HepG2 (cell line): ENCODE measurements around the gene GCNT4.

ENCODE experiments used
- AGO1 ChIP-seq: fragments of 200-400 bp; formaldehyde crosslinking; IDR thresholded peaks from 2 replicates; pipeline ENCODE4 v1.6.1; 2017; ENCODE audit warnings: mild to moderate bottlenecking, low read depth, low read length, moderate library complexity; ENCODE audit not compliant: poor library complexity, severe bottlenecking
- ARNT ChIP-seq: fragments of 450-650 bp; IDR thresholded peaks from 2 replicates; pipeline ENCODE4 v1.6.1; 2017
- ATF6 ChIP-seq: sonication (generic); formaldehyde crosslinking; conservative IDR thresholded peaks from 2 replicates; pipeline ENCODE4 v1.4.0; 2020; ENCODE audit warnings: missing genetic modification reagents
- BRCA1 ChIP-seq: sonication (generic); formaldehyde crosslinking; IDR thresholded peaks from 2 replicates; pipeline ENCODE4 v1.4.0; 2020; ENCODE audit warnings: missing genetic modification reagents
- CEBPB ChIP-seq: IDR thresholded peaks from 2 replicates; pipeline ENCODE4 v1.6.1; 2011; ENCODE audit warnings: low read depth, low read length, improper control_type of control experiment, borderline replicate concordance
- CTCF ChIP-seq: sonication (generic); formaldehyde crosslinking; IDR thresholded peaks from 2 replicates; pipeline ENCODE4 v1.5.0; 2020; ENCODE audit warnings: mild to moderate bottlenecking, missing genetic modification reagents, moderate library complexity
- ELF4 ChIP-seq: sonication (generic); formaldehyde crosslinking; IDR thresholded peaks from 2 replicates; pipeline ENCODE4 v1.5.0; 2020; ENCODE audit warnings: missing genetic modification reagents, mild to moderate bottlenecking, moderate library complexity, borderline replicate concordance
- GTF3A ChIP-seq: sonication (generic); formaldehyde crosslinking; conservative IDR thresholded peaks from 2 replicates; pipeline ENCODE4 v1.4.0; 2020; ENCODE audit warnings: mild to moderate bottlenecking, missing genetic modification reagents
- RNF219 ChIP-seq: sonication (generic); formaldehyde crosslinking; IDR thresholded peaks from 2 replicates; pipeline ENCODE4 v1.5.0; 2020; ENCODE audit warnings: mild to moderate bottlenecking, missing genetic modification reagents
- ZBTB7A ChIP-seq: sonication (generic); formaldehyde crosslinking; IDR thresholded peaks from 2 replicates; pipeline ENCODE4 v1.8.0; 2022; ENCODE audit warnings: mild to moderate bottlenecking, missing genetic modification reagents
- ZNF253 ChIP-seq: sonication (generic); formaldehyde crosslinking; IDR thresholded peaks from 2 replicates; pipeline ENCODE4 v1.8.0; 2022; ENCODE audit warnings: mild to moderate bottlenecking, missing genetic modification reagents, borderline replicate concordance
- ZNF570 ChIP-seq: sonication (generic); formaldehyde crosslinking; IDR thresholded peaks from 2 replicates; pipeline ENCODE4 v1.4.0; 2020; ENCODE audit warnings: mild to moderate bottlenecking, missing genetic modification reagents, borderline replicate concordance

DNA sequence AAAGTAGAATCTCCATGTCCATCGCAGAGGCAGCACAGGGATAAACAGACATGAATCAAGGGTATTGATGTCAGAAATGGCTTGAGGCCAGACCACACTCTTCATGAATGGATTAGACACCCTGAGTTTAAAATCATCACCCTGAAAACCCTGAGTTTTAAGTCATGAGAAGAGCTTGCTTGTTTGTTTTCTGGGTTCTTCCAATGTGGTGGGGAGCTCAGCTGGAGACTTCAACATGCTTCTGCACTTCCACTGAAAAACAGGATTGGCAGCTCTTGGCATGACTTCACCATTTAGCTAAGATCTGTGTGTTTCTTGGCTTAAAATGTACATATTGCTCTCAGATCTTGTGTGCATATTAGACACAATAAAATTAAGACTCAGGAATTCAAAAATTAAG is 9.8 kb downstream of the GCNT4 start:
- no peak for TF ChIP-seq ZBTB7A
- TF ChIP-seq RNF219 (CRISPR knock-in tag) = no peak
- TF ChIP-seq BRCA1 (CRISPR knock-in tag) = no peak
- no peak for TF ChIP-seq AGO1
- TF ChIP-seq CEBPB = no peak
- TF ChIP-seq ZNF570 (CRISPR knock-in tag) = no peak
- TF ChIP-seq ATF6 (CRISPR knock-in tag) = no peak
- no peak for TF ChIP-seq CTCF (CRISPR knock-in tag)
- no peak for TF ChIP-seq GTF3A
- no peak for TF ChIP-seq ZNF253
- TF ChIP-seq ARNT = no peak
- TF ChIP-seq ELF4 (CRISPR knock-in tag) = no peak
